HUES48 (cell line): Measurements from ENCODE around the gene RPS2.
A peak's percentile ranks its signal among the peaks of the same experiment; 100 is the strongest.

Source experiments
- H3K27ac ChIP-seq: one replicate; pipeline ENCODE4 v1.7.0; 2013; ENCODE audit warnings: low read depth, low read length, inconsistent platforms
- H3K27me3 ChIP-seq: 2 replicates; pipeline ENCODE4 v1.6.1; 2013; ENCODE audit warnings: mild to moderate bottlenecking, low read length; ENCODE audit not compliant: control insufficient read depth, insufficient read depth
- H3K36me3 ChIP-seq: 2 replicates; pipeline ENCODE4 v1.6.1; 2013; ENCODE audit warnings: low read length; ENCODE audit not compliant: control insufficient read depth, insufficient read depth
- H3K4me1 ChIP-seq: 2 replicates; pipeline ENCODE4 v1.6.1; 2013; ENCODE audit warnings: mild to moderate bottlenecking, low read length; ENCODE audit not compliant: control insufficient read depth, insufficient read depth
- H3K4me3 ChIP-seq: 2 replicates; pipeline ENCODE4 v1.5.1; 2013; ENCODE audit warnings: mild to moderate bottlenecking, low read depth, low read length
- H3K9ac ChIP-seq: 2 replicates; pipeline ENCODE4 v1.6.1; 2013; ENCODE audit warnings: mild to moderate bottlenecking, low read depth, low read length, moderate library complexity
- H3K9me3 ChIP-seq: 2 replicates; pipeline ENCODE4 v1.6.1; 2013; ENCODE audit warnings: low read length; ENCODE audit not compliant: control insufficient read depth, insufficient read depth

The RPS2 gene

GRCh38 chr16:1985466-1986150, 21.0 kb upstream of the RPS2 start:
- Histone ChIP-seq H3K9me3 (no peaks in the 10 kb centered on the region), H3K27me3 (peaks cover 40% of the 10 kb centered on the region), H3K36me3 (peaks cover 18% of the 10 kb centered on the region), H3K27ac (no peak overlapping the region), H3K4me1 (peaks cover 33% of the 10 kb centered on the region), H3K9ac (no peak overlapping the region), H3K4me3 (0 out of 2 replicates have a peak overlapping the region, but pooled peaks have one; percentile 81)

GRCh38 chr16:1984347-1985225, 20.0 kb upstream of the RPS2 start:
- H3K36me3 ChIP-seq: peaks cover 18% of the 10 kb centered on the region
- peak overlapping the region; percentile 81 for H3K4me3 ChIP-seq
- no peaks in the 10 kb centered on the region for H3K9me3 ChIP-seq
- peaks cover 36% of the 10 kb centered on the region for H3K4me1 ChIP-seq
- H3K27me3 ChIP-seq: peaks cover 49% of the 10 kb centered on the region
- peak overlapping the region; percentile 86 for H3K9ac ChIP-seq
- peak overlapping the region; percentile 87 for H3K27ac ChIP-seq

GRCh38 chr16:1983544-1984346, 19.1 kb upstream of the RPS2 start, which contains the start of gene GFER:
TSS of gene GFER (plus strand) at chr16:1984193. CDS start at chr16:1984219, 26 bp downstream.
- Histone ChIP-seq H3K4me3 (peak within 1 kb of the TSS; percentile 81), H3K27ac (peak within 1 kb of the TSS; percentile 87), H3K27me3 (peaks cover 44% of the 10 kb centered on the region), H3K9me3 (no peaks in the 10 kb centered on the region), H3K9ac (peak within 1 kb of the TSS; percentile 86), H3K4me1 (peaks cover 30% of the 10 kb centered on the region), H3K36me3 (peaks cover 18% of the 10 kb centered on the region)

GRCh38 chr16:1982991-1983543, 18.4 kb upstream of the RPS2 start:
- Histone ChIP-seq H3K27ac (peak overlapping the region; percentile 87), H3K4me3 (peak overlapping the region; percentile 81), H3K4me1 (peaks cover 27% of the 10 kb centered on the region), H3K9me3 (no peaks in the 10 kb centered on the region), H3K9ac (no peak overlapping the region), H3K27me3 (peaks cover 41% of the 10 kb centered on the region), H3K36me3 (peaks cover 20% of the 10 kb centered on the region)

- no peak overlapping the region for H3K27ac ChIP-seq
- H3K9me3 ChIP-seq: no peaks in the 10 kb centered on the region
- no peak overlapping the region for H3K9ac ChIP-seq
- peaks cover 41% of the 10 kb centered on the region for H3K27me3 ChIP-seq
- H3K4me1 ChIP-seq: peaks cover 27% of the 10 kb centered on the region
- no peak overlapping the region for H3K4me3 ChIP-seq
- H3K36me3 ChIP-seq: peaks cover 29% of the 10 kb centered on the region
Observed at GRCh38 chr16:1982013-1982433, 17.4 kb upstream of the RPS2 start.

- no peak within 1 kb of the TSS for H3K9ac ChIP-seq
- no peaks in the 10 kb centered on the region for H3K9me3 ChIP-seq
- no peak within 1 kb of the TSS for H3K27ac ChIP-seq
- H3K4me1 ChIP-seq: peaks cover 27% of the 10 kb centered on the region
- H3K27me3 ChIP-seq: peaks cover 41% of the 10 kb centered on the region
- peak within 1 kb of the TSS; percentile 57 for H3K4me3 ChIP-seq
- peaks cover 29% of the 10 kb centered on the region for H3K36me3 ChIP-seq
Observed at GRCh38 chr16:1981398-1981836, 16.8 kb upstream of the RPS2 start, which contains the start of gene NOXO1. TSS of gene NOXO1 (minus strand) at chr16:1981469. CDS start at chr16:1981179, 290 bp downstream.

GRCh38 chr16:1980770-1981087, 16.1 kb upstream of the RPS2 start:
- Histone ChIP-seq H3K4me1 (peaks cover 27% of the 10 kb centered on the region), H3K9ac (no peak overlapping the region), H3K27me3 (peaks cover 41% of the 10 kb centered on the region), H3K27ac (no peak overlapping the region), H3K4me3 (peak overlapping the region; percentile 57; the same call in 1 of the 2 replicates), H3K9me3 (no peaks in the 10 kb centered on the region), H3K36me3 (peaks cover 29% of the 10 kb centered on the region)

- Histone ChIP-seq H3K9ac (no peak overlapping the region), H3K4me1 (peaks cover 27% of the 10 kb centered on the region), H3K4me3 (peak overlapping the region; percentile 57), H3K36me3 (peaks cover 30% of the 10 kb centered on the region), H3K27ac (no peak overlapping the region), H3K27me3 (peaks cover 41% of the 10 kb centered on the region), H3K9me3 (no peaks in the 10 kb centered on the region)
Observed at GRCh38 chr16:1980030-1980769, 15.6 kb upstream of the RPS2 start.

GRCh38 chr16:1979271-1980029, 14.8 kb upstream of the RPS2 start:
- Histone ChIP-seq H3K4me3 (peak overlapping the region; percentile 57), H3K9me3 (no peaks in the 10 kb centered on the region), H3K27me3 (peaks cover 41% of the 10 kb centered on the region), H3K36me3 (peaks cover 37% of the 10 kb centered on the region), H3K27ac (no peak overlapping the region), H3K4me1 (peaks cover 21% of the 10 kb centered on the region), H3K9ac (no peak overlapping the region; the same call in 1 of the 2 replicates)
